Nephron (organoid): ENCODE data around the gene KRTDAP.

ENCODE experiments used
- H3K27ac Mint-ChIP-seq, 3 experiments: 2 replicates each; pipeline ENCODE4 v1.8.0; 2020; ENCODE audit warnings: mixed read lengths in 3 of 3, mild to moderate bottlenecking in 2 of 3, moderate library complexity in 1 of 3
- H3K27me3 Mint-ChIP-seq: 2 replicates; pipeline ENCODE4 v1.8.0; 2021; ENCODE audit warnings: low read depth, mild to moderate bottlenecking, moderate library complexity, mixed read lengths
- H3K36me3 Mint-ChIP-seq: 2 replicates; pipeline ENCODE4 v1.8.0; 2020; ENCODE audit warnings: low read depth, mixed read lengths
- H3K4me1 Mint-ChIP-seq: 2 replicates; pipeline ENCODE4 v1.8.0; 2020; ENCODE audit warnings: mixed read lengths
- H3K4me3 Mint-ChIP-seq, 3 experiments: 2 replicates each; pipeline ENCODE4 v1.8.0; 2020; ENCODE audit warnings: mild to moderate bottlenecking in 3 of 3, mixed read lengths in 3 of 3, moderate library complexity in 2 of 3
- H3K9me3 Mint-ChIP-seq: 2 replicates; pipeline ENCODE4 v1.8.0; 2020; ENCODE audit warnings: mixed read lengths
- TF ChIP-seq, protein P1 (sequence below), 3 experiments: fragments of 200-600 bp; sonication (generic); IDR thresholded peaks; one replicate each; pipeline ENCODE4 v1.5.0; 2021; ENCODE audit warnings: antibody characterized with exemption in 3 of 3; ENCODE audit not compliant: unreplicated experiment in 3 of 3

KRTDAP gene, protein sequence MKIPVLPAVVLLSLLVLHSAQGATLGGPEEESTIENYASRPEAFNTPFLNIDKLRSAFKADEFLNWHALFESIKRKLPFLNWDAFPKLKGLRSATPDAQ

DNA sequence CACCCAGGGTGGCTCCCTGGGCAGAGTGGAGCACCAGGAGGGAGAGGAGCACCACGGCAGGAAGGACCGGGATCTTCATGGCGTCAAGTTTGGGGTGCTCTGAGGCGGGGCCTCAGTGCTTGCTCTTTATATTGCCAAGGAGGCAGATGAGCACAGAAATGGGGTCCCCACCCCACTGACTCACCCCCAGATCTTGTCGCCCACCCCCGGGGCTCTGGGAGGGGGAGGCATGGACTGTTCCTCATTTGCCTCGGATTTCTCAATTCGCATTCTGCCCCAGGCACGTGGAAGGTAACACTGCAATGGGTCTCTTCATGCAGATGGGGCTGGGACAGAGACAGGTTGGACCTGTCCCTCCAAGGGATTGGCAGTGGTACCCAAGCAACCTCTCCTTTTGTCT is at the start of gene KRTDAP:
TSS of gene KRTDAP (minus strand) at position 101 of the 400 bp plus-strand sequence. CDS start at position 79, 22 bp downstream.
- peaks cover 73% of the 10 kb centered on the region for H3K27me3 Mint-ChIP-seq
- TF ChIP-seq, protein P1, sequence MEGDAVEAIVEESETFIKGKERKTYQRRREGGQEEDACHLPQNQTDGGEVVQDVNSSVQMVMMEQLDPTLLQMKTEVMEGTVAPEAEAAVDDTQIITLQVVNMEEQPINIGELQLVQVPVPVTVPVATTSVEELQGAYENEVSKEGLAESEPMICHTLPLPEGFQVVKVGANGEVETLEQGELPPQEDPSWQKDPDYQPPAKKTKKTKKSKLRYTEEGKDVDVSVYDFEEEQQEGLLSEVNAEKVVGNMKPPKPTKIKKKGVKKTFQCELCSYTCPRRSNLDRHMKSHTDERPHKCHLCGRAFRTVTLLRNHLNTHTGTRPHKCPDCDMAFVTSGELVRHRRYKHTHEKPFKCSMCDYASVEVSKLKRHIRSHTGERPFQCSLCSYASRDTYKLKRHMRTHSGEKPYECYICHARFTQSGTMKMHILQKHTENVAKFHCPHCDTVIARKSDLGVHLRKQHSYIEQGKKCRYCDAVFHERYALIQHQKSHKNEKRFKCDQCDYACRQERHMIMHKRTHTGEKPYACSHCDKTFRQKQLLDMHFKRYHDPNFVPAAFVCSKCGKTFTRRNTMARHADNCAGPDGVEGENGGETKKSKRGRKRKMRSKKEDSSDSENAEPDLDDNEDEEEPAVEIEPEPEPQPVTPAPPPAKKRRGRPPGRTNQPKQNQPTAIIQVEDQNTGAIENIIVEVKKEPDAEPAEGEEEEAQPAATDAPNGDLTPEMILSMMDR (IDR thresholded peaks at IDR 0.05; ENCODE audit: unreplicated experiment in 3 of 3): no peak
- no peaks in the 10 kb centered on the region for H3K9me3 Mint-ChIP-seq
- no peaks in the 10 kb centered on the region for H3K36me3 Mint-ChIP-seq
- H3K27ac Mint-ChIP-seq: no peak within 1 kb of the TSS
- no peaks in the 10 kb centered on the region for H3K4me1 Mint-ChIP-seq
- H3K4me3 Mint-ChIP-seq: no peak within 1 kb of the TSS

- H3K36me3 Mint-ChIP-seq: peaks cover 9% of the 10 kb centered on the region
- TF ChIP-seq, protein P1 (IDR thresholded peaks at IDR 0.05; ENCODE audit: unreplicated experiment in 3 of 3): no peak
- peaks cover 4% of the 10 kb centered on the region for H3K27me3 Mint-ChIP-seq
- no peaks in the 10 kb centered on the region for H3K9me3 Mint-ChIP-seq
- H3K27ac Mint-ChIP-seq: no peak overlapping the region
- H3K4me1 Mint-ChIP-seq: peaks cover 6% of the 10 kb centered on the region
- no peak overlapping the region for H3K4me3 Mint-ChIP-seq
Measured at GRCh38 chr19:35539850-35540249, 49.6 kb upstream of the KRTDAP start.

- Mint-ChIP-seq H3K9me3 (no peaks in the 10 kb centered on the region), H3K36me3 (peaks cover 9% of the 10 kb centered on the region), H3K27me3 (peaks cover 4% of the 10 kb centered on the region), H3K27ac (no peak overlapping the region), H3K4me3 (peak overlapping the region in 1 of 3 experiments; percentile 61), H3K4me1 (peaks cover under 1% of the 10 kb centered on the region)
- TF ChIP-seq, protein P1 (IDR thresholded peaks at IDR 0.05; ENCODE audit: unreplicated experiment in 3 of 3): no peak
Measured at GRCh38 chr19:35539314-35539713, 49.0 kb upstream of the KRTDAP start.

DNA sequence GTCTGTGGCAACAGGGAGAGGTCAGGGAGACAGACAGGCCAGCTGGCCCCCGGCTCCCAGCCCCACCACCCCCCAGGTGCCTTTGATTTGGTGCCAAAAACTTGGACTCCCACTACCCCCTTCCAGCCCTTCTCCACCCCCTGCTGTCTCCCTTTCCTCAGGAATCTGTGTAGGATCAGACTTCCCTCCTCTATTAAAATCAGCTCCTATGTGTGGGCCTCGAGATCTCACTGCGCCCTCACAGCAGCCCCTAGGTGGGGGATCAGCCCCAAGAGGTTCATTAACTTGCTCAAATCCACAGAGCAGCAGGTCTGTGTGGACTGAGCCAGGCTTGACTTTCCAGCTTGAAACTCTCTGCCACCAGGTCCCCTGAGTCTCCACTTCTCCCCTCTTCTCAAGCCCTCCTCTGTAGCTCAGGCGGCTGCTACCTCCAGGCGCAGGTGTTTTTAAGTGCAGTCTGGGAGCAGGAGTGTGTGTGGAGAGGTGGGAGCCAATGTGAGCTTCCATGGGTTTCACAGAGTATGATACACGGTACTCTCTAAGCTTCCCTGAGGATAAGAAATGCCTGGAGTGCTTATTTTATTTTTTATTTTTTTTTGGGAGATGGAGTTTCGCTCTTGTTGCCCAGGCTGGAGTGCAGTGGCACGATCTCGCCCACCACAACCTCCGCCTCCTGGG is 44.7 kb upstream of the KRTDAP start:
- Mint-ChIP-seq H3K36me3 (no peaks in the 10 kb centered on the region), H3K4me3 (no peak overlapping the region), H3K27ac (no peak overlapping the region), H3K4me1 (no peaks in the 10 kb centered on the region), H3K27me3 (peaks cover 16% of the 10 kb centered on the region), H3K9me3 (no peaks in the 10 kb centered on the region)
- TF ChIP-seq, protein P1 (IDR thresholded peaks at IDR 0.05; ENCODE audit: unreplicated experiment in 3 of 3): no peak

GRCh38 chr19:35533822-35534392 is 43.6 kb upstream of the KRTDAP start:
- Mint-ChIP-seq H3K9me3 (no peaks in the 10 kb centered on the region), H3K27me3 (peaks cover 16% of the 10 kb centered on the region), H3K4me1 (no peaks in the 10 kb centered on the region), H3K27ac (no peak overlapping the region), H3K36me3 (no peaks in the 10 kb centered on the region), H3K4me3 (no peak overlapping the region)
- TF ChIP-seq, protein P1 (IDR thresholded peaks at IDR 0.05; ENCODE audit: unreplicated experiment in 3 of 3): no peak
